Stimulated activated naive CD4-positive, alpha-beta T cell treated with Interleukin-2 at 50 U/mL for 16 hours (primary cell): ENCODE measurements around the gene CCDC18.
"Not testable (repeated sequence)": the region's sequence is repeated elsewhere in the genome, so short reads cannot be mapped to it uniquely, and the experiment has no call there.

Experiments
- DNase-seq: peaks from one replicate; lab custom pipeline; 2025; lab: John Stamatoyannopoulos, UW

The CCDC18 gene

GRCh38 chr1:93177991-93178390 is 2.5 kb upstream of the CCDC18 start:
- DNase-seq = no peak

DNA sequence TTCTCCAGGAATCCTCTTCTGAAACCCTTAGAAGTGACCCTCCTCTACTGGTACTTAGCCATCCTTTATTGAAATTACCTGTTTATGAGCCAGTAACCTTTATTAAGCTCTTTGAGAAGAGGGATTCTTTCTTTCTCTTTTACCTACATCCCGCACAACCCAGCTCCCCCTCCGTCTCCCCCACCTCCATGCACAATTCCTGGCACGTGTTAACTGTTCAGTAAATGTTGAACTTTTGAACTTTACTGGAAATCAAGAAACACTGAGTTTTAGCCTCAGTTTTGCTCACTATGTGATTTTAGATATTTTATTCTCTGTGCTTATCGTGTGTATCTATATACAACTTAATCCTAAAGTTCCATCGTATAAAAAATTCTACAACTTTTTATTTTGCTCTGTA is 2.1 kb upstream of the CCDC18 start:
- DNase-seq = no peak

DNA sequence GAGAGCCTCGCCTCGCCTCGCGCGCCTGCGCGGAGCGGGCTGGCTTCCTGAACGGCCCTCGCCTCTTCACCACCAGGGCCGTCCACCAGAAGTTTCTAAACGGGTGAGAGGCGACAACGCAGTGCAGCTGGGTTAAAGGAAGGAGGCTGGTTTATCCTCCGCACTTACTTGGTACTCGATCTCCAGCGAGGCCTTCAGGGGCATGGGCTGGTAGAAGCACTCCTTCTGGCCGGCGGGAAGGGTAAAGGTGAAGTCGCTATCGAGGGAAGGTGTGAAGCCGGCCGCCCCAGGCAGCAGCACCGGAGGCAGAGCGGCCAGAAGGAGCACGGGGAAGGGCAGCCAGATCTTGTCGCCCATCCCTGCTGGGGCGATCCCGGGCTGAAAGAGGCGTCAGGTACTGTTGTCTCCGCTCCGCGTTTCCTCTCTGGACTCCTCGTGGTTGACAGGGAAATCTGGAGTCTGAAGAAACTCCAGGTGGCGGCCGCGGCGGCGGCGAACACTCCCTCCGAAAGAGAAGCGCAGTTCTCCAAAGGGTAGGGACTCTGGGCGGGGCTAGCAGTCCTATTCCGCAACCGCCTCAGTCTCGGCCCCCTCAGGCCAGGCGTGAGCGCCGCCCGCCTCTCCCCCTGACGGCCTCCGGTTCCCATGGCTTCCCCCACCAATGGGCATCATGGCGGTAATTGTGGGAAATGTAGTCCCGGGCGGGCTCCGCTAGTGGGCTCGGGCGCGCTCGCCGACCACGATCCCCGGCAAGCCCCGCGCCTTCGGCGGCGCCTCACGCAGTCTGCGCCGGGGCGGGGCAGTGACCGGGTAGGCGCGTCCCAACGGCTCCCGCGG is 420 bp upstream of the CCDC18 start, which contains the start of gene TMED5:
Gene TMED5 (minus strand): TSS at position 528 of the 837 bp plus-strand sequence. CDS start 171 bp downstream, at position 357.
- peak; percentile 96 for DNase-seq

- no peak for DNase-seq
Observed at GRCh38 chr1:93186667-93187066, 6.1 kb downstream of the CCDC18 start.

GRCh38 chr1:93190432-93190831 is 9.9 kb downstream of the CCDC18 start:
- DNase-seq = no peak

GRCh38 chr1:93194231-93194990 is 13.9 kb downstream of the CCDC18 start:
- DNase-seq = no peak

DNA sequence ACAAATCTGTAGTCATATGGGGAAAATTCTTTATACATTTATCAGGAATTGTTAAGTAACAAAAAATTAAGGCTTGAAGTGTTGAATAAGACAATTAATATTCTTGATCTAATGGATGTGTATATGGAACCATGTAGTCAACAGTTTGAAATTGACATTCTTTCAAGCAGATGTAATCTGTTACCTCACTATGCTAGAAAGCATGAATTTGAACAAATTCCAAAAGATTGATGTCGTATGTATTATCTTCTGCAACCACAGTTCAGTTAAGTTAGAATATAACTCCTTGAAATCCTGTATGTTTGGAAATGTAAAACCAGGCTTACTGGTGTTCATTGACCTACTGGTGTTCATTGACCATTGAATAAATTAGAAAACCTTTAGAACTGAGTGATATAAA is 16.1 kb downstream of the CCDC18 start:
- no peak for DNase-seq

- DNase-seq = no peak
Observed at GRCh38 chr1:93199150-93199549, 18.6 kb downstream of the CCDC18 start.

GRCh38 chr1:93200086-93200620 is 19.6 kb downstream of the CCDC18 start:
- no peak for DNase-seq

GRCh38 chr1:93200714-93201113 is 20.2 kb downstream of the CCDC18 start:
- DNase-seq = no peak

GRCh38 chr1:93205892-93206566 is 25.5 kb downstream of the CCDC18 start:
- no peak for DNase-seq

DNA sequence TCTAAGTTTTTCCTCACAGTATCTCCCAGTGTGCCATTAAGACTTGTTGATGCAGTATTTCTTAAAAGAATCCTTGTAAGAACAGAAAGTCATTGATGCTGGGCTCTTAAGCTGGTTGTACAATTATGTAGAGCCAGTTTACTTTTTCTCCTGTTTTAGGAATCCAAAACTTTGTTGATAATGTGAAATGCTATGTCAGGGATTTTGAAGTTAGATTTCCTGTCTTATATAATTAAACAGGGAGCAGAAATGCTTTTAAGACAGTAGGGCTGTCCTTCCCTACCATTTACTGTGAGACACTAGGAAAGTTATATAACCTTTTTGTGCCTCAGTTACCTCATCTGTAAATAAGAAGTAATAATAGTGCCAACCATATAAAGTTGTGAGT is 26.0 kb downstream of the CCDC18 start:
- DNase-seq = no peak

DNA sequence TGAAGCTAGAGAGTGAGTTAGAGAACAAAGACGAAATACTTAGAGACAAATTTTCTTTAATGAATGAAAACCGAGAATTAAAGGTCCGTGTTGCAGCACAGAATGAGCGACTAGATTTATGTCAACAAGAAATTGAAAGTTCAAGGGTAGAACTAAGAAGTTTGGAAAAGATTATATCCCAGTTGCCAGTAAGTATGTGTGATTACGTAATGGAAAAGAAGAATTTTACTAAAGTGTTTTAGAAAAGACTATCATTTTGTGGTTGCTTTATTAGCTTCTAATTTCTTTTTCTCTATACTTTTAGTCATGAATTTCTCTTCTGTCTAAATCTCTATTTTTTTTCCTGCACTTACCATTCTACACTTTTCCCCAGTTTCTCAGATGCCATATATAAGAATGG is 26.7 kb downstream of the CCDC18 start:
- no peak for DNase-seq

- no peak for DNase-seq
Observed at GRCh38 chr1:93215322-93215721, 34.8 kb downstream of the CCDC18 start.

GRCh38 chr1:93219443-93219842 is 38.9 kb downstream of the CCDC18 start:
- no peak for DNase-seq

DNA sequence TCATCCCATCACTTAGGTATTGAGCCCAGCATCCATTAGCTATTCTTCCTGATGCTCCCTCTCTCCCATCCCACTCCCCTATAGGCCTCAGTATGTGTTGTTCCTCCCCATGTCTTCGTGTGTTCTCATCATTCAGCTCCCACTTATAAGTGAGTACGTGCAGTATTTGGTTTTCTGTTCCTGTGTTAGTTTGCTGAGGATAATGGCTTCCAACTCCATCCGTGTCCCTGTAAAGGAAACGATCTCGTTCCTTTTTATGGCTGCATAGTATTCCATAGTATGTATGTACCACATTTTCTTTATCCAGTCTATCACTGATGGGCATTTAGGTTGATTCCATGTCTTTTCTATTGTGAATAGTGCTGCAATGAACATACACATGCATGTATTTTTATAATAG is 40.2 kb downstream of the CCDC18 start:
- not testable (repeated sequence) for DNase-seq

GRCh38 chr1:93221913-93222312 is 41.4 kb downstream of the CCDC18 start:
- DNase-seq = no peak

DNA sequence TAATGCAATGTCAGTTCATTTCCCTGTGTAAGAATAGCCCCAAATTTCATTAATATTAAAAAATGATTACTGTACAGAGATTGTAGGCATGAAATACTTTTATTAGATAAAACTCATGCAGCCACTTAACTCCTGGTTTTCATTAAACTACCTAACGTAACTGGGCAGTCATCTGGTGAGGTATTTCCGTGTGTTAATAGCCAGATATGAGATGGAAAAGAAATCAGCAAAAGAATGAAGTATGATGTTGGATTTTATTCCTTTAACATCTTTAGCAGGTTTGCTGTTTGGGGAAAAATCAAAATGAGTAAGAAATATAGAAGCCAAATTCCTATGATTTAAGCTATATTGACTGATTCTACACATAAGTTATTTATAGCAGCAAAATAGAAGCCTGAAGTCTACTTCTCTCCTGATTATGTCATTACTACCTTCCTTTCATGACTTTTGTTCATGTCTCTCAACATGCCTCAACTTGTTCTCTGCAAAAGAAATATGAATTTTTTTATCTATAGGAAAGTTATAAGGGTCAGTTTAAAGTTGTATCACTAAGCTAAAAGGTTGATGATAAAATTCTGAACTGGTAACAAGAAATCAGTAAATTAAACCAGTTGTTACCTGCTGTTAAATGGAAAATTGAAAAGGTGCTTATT is 42.6 kb downstream of the CCDC18 start:
- no peak for DNase-seq

GRCh38 chr1:93235261-93235660 is 54.7 kb downstream of the CCDC18 start:
- no peak for DNase-seq

GRCh38 chr1:93237021-93237420 is 56.5 kb downstream of the CCDC18 start:
- no peak for DNase-seq

DNA sequence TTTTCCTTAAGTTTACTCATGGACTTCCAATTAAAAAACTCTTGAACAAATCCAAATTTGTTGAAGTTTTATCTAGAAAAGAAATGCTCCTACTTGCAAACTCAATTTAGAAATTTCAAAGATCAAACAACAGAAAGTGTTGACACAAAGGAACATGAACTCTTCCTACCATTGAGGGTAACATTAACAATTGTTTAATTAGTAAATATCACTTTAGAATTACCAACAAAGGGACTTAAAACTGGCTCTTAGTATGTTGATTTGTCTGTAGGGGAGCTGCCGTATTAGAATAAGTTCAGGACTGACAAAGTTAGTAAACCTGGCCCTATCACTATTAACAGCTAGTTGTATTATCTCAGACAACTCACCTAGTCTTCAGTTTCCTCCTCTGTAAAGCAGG is 57.9 kb downstream of the CCDC18 start:
- no peak for DNase-seq

GRCh38 chr1:93239863-93240262 is 59.3 kb downstream of the CCDC18 start:
- no peak for DNase-seq
